Stimulated activated CD4-positive, alpha-beta T cell treated with anti-CD3 and anti-CD28 coated beads, Interleukin-12 subunit alpha, Interleukin-12 subunit beta, amount 100 ng/mL, for 24 hours (primary cell): ENCODE data around the gene JAKMIP2.
"Not testable (repeated sequence)": the region's sequence is repeated elsewhere in the genome, so short reads cannot be mapped to it uniquely, and the experiment has no call there.

ENCODE experiments used
- DNase-seq, 2 experiments: peaks; one replicate each; pipeline ENCODE4 v3.0.0-alpha.2; 2020; ENCODE audit warnings: low read depth in 2 of 2

Gene JAKMIP2

DNA sequence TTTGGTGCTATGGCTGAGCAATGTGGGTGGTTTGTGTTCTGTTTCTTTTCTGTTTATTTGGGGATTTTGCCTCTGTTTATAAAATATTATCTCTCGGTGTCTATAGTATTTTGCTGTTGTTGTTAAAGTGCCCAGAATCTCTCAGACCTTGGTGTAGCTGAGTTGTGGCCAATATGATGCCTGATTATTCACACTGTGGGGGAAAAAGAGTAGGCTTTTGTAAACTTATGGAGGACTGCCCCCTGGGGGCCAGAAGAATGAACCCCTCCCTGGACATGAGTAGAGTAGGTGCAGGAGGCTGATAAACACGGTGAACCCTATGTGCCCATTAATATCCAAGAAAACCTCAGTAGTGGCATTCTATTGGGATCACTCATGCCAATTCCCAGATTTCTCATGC is 223.7 kb downstream of the JAKMIP2 start:
- DNase-seq = no peak

DNA sequence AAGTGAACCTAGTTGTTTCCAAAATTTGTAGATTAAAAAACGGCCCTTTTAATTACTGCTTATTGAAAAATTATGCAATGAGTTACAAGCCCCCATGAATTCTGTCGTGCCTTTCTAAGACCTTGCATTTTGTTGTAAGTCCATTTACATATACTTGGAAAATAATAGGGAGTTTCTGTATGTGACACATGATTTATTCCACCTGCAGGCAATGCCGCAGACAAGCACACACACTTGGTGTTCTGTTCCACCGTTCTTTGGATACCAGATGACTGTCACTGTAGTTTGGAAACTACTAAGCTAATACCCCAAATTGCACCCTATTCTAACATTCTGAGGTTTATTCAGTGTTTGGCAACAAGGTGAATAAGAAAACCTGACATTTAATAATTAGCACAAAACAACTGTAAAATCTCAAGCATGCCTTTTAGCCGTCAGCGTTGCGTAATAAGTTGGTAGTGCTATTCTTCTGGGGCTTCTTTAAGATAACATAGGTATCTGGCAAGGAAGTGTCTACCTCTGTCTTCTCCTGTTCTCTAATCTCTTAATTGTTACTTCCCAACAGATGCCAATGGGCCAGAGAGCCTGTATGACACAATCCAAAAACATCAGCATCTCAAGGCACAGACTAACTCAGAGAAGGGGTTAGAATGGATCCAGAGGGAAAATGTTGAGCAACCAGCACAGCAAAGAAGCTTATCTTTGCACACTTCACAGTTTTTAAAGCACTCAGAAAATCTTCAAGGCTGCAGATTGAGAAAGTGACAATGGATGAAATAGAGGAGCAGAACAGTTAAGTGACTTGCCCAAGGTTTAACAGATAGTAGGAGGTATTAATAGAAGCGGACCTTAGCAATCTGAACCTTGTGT is 224.4 kb downstream of the JAKMIP2 start:
- no peak for DNase-seq

DNA sequence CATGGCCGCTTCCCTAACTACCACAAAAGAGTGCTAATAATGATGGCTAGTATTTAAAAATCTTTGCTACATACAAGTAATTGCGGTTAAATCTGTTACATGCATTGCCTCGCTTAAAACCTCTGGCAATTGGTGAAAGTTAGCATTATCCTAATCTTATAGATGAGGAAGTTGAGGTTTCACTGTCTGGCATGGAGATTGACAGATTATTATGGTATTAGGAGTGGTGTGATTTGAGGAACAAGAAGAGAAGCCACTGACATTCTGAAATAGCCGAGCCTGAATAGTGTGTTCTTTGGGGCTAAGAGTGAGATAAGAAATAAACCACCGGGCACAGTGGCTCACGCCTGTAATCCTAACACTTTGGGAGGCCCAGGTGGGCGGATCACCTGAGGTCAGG is 227.4 kb downstream of the JAKMIP2 start:
- no peak for DNase-seq

DNA sequence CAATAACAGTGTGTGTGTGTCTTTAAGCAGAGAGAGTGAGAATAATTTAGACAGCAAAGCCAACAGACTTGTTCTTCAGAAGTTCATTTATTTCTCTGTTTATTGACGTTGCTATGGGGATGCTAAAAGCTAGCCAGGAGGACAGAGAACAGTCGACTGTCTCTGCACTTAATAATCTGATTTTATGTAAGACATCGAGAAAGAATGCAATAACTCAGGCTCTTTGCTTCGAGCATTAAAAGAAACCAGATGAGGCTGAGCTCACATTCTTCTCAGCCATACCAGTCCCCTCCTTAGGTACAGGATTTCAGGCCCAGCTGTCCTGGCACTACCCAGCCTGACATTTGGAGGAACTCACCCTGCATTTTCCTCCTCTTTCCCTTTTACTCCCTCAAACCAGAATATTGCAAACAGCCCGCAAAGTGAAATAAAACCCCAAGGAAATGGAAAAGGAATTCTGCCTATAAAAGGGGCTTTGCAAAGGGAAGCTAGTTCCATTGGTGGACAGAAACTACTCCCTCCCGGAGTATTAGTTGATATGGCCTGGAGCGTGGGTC is 228.2 kb downstream of the JAKMIP2 start:
- DNase-seq = no peak

DNA sequence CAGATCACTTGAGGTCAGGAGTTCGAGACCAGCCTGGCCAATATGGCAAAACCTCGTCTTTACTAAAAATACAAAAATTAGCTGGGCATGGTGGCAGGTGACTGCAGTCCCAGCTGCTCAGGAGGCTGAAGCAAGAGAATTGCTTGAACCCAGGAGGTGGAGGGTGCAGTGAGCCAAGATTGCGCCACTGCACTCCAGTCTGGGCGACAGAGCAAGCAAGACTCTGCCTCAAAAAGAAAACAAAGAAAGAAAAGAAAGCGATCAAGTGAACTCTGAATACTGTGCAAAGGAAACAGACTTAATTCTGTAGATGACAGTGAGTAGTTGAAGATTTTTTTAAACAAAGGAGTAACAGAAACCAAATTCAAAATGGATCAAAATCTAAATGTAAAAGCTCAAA is 228.7 kb downstream of the JAKMIP2 start:
- not testable (repeated sequence) for DNase-seq

DNA sequence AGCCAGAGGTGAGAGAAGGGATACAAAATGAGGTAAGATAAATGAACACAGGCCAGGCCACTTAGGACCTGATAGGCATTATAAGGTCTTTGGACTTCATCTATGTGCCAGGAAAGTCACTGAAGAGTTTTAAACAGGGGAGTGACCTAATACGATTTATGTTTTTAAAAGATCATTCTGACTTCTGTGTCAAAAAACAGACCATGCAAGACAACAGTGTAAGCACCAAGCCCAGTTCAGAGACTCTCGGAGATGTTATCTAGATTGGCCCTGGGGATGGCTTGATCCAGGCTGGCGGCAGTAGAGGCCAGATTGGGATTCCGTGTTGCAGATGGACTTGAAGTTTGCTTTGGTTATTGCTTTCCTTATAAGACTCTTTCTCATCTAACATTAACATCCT is 229.6 kb downstream of the JAKMIP2 start:
- no peak for DNase-seq

DNA sequence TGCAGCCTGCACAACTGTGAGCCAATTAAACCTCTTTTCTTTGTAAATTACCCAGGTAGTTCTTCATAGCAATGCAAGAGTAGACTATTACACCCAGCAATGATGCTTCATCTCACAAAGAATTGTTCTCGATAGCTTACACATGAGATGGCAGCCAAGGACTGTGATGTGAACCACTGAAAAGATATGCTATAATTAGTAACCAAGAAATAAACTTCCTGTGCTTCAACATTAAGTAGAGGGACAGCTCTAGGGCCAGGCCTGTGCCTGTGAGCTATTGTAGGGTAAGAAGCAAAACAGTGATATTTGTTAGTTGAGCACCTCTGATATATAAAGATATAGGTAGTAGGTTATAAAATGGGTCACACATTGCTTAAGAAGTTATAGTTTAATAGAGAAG is 230.9 kb downstream of the JAKMIP2 start:
- no peak for DNase-seq

DNA sequence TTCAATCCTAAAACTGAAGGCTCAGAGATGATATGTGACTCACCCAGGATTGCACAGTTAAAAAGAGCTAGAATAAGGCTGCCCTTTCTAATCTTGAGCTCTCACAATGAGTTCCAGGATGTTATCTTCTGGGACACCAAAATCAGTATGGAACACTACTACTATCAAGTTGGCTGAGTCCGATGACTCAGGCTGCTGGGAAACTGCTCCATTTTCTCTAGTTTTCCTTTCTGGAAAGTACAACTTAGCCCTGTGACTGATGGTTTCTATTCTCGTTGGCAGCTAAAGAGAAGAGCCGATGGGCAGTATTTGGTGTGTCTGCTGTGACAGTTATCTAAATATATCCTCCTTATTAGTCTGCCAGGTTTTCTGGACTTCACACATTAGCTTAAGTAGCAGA is 234.8 kb downstream of the JAKMIP2 start:
- DNase-seq = no peak

DNA sequence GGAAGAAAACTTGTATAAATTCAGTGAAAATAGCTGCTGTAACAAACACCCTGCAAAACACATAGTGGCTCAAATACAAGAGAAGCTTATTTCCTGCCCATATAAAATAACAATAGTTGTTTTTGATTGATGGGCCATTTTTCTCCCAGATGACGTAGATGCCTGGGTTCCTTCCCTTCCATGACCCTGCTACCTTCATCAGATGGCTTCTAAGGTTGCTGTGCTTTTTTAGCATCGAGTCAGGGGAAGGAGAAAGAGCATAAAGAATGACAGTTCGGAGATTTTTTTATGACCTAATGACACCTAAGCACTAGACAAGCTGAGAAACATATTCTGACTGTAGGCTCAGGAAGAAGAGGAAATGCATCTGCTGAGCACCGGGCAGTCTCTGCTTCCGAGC is 238.0 kb downstream of the JAKMIP2 start:
- DNase-seq = no peak

DNA sequence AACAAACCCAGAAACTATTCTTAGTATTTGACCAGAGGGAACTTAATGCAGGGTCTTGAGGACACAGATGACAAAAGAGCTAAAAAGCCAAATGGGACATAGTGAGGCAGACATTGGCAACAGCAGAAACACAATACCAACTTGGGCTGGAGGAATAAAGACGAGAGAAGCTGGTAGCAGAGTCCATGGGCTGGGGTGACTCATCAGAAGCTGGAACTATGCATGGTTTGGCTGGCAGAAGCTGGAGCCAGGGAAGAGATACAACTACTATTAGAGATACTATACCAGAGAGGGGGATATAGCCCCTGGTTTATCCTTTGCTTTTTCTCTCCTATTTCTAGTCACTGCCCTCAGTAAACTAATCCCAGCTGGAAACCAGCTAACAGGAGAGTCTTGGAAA is 243.5 kb downstream of the JAKMIP2 start:
- DNase-seq = no peak

DNA sequence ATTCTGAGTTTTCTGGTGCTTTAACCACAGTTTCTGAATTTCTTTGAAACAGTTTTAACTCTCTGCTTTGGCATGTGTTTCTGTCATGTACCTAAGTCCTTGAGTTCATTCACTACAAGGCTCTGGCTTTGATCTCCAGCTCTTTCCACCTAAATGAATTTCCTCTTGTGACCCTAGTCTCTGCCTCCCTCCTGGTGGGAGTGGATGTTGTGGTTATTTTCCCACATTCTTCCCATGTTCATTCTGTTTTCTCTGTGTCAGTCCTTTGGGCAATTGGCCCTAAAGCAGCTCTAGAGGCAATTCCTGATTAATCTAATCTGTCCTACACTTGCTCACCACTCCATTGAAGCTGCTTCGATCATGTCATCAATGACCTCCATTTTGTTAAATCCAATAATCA is 244.3 kb downstream of the JAKMIP2 start:
- no peak for DNase-seq
